Measurements from ENCODE around the gene ADAMTS3.

DNA sequence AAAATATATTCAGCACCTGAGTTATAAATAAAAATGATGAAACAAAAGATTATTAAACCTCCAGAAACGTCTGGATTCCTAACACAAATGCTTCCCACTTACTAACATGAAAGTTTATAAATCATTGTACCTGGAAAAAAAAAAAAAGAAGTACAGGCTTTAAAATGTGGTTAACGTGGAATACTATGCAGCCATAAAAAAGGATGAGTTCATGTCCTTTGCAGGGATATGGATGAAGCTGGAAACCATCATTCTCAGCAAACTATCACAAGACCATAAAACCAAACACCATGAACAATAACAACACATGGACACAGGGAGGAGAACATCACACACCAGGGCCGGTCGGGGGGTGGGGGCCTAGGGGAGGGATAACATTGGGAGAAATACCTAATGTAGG is 160.5 kb downstream of the ADAMTS3 start:
- TF ChIP-seq, protein P1, sequence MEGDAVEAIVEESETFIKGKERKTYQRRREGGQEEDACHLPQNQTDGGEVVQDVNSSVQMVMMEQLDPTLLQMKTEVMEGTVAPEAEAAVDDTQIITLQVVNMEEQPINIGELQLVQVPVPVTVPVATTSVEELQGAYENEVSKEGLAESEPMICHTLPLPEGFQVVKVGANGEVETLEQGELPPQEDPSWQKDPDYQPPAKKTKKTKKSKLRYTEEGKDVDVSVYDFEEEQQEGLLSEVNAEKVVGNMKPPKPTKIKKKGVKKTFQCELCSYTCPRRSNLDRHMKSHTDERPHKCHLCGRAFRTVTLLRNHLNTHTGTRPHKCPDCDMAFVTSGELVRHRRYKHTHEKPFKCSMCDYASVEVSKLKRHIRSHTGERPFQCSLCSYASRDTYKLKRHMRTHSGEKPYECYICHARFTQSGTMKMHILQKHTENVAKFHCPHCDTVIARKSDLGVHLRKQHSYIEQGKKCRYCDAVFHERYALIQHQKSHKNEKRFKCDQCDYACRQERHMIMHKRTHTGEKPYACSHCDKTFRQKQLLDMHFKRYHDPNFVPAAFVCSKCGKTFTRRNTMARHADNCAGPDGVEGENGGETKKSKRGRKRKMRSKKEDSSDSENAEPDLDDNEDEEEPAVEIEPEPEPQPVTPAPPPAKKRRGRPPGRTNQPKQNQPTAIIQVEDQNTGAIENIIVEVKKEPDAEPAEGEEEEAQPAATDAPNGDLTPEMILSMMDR (IDR thresholded peaks at IDR 0.05; ENCODE audit: extremely low read depth in 1 of 2, insufficient read depth in 1 of 2, low read depth in 1 of 2, low read length in 2 of 2): no peak
- TF ChIP-seq EZH2 (IDR thresholded peaks at IDR 0.05; ENCODE audit: borderline replicate concordance, low read depth, low read length, severe bottlenecking) (no peak), POLR2A (IDR thresholded peaks at IDR 0.05; ENCODE audit: low read depth, low read length) (no peak), POLR2AphosphoS5 (IDR thresholded peaks at IDR 0.05; ENCODE audit: insufficient read depth, low read depth, low read length) (no peak), MYC (IDR thresholded peaks at IDR 0.05; ENCODE audit: low read depth, low read length) (no peak), FOS (IDR thresholded peaks at IDR 0.05; ENCODE audit: borderline replicate concordance, insufficient read depth, low read length) (no peak)
